Loucy (cell line): ENCODE measurements around the gene CD79B.
"Not testable (repeated sequence)": the region's sequence is repeated elsewhere in the genome, so short reads cannot be mapped to it uniquely, and the experiment has no call there.

Source experiments
- EZH2phosphoT487 ChIP-seq: fragments of 200-600 bp; IDR thresholded peaks from 2 replicates; pipeline ENCODE4 v1.6.1; 2018; ENCODE audit warnings: antibody characterized with exemption, mild to moderate bottlenecking, moderate library complexity, borderline replicate concordance
- TF ChIP-seq, protein P1 (sequence below): fragments of 200-600 bp; sonication (generic); conservative IDR thresholded peaks from 2 replicates; pipeline ENCODE4 v1.5.1; 2014; ENCODE audit warnings: mild to moderate bottlenecking, antibody characterized with exemption, low read length

DNA sequence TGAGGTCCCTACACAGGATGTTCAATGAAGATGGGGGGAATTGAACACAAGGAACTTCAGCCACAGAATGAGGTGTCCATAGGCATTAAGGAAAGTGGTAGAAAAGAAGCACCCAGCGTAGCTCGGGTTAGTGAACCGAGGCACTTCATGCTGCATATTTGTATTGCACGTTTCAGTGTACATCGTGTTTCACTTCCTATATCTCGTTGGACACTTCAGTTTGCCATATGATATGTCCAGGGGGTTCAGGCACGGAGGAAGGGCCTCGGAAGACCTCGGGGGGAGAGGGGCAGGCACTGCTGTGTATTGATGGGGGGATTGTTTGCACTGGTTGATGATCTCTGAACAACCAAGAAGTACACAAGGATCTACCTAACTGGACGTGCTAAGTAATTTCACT, 16.4 kb downstream of the CD79B start:
- TF ChIP-seq, protein P1, sequence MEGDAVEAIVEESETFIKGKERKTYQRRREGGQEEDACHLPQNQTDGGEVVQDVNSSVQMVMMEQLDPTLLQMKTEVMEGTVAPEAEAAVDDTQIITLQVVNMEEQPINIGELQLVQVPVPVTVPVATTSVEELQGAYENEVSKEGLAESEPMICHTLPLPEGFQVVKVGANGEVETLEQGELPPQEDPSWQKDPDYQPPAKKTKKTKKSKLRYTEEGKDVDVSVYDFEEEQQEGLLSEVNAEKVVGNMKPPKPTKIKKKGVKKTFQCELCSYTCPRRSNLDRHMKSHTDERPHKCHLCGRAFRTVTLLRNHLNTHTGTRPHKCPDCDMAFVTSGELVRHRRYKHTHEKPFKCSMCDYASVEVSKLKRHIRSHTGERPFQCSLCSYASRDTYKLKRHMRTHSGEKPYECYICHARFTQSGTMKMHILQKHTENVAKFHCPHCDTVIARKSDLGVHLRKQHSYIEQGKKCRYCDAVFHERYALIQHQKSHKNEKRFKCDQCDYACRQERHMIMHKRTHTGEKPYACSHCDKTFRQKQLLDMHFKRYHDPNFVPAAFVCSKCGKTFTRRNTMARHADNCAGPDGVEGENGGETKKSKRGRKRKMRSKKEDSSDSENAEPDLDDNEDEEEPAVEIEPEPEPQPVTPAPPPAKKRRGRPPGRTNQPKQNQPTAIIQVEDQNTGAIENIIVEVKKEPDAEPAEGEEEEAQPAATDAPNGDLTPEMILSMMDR: not testable (repeated sequence)
- not testable (repeated sequence) for TF ChIP-seq EZH2phosphoT487
